MM.1S (cell line): ENCODE results near the gene TFIP11.

Source experiments
- EZH2 ChIP-seq: fragments of 300-600 bp; sonication (generic); optimal IDR thresholded peaks from 2 replicates; pipeline ENCODE3; 2017; ENCODE audit warnings: low read depth, mild to moderate bottlenecking, antibody characterized with exemption, low read length, mixed read lengths
- EZH2phosphoT487 ChIP-seq: fragments of 300-600 bp; sonication (generic); IDR thresholded peaks from 2 replicates; pipeline ENCODE4 v1.6.1; 2018; ENCODE audit warnings: antibody characterized with exemption, low read length
- TF ChIP-seq, protein P1 (sequence below): fragments of 300-600 bp; sonication (generic); IDR thresholded peaks from 2 replicates; pipeline ENCODE4 v1.5.1; 2016; ENCODE audit warnings: antibody characterized with exemption, low read length, mixed read lengths

DNA sequence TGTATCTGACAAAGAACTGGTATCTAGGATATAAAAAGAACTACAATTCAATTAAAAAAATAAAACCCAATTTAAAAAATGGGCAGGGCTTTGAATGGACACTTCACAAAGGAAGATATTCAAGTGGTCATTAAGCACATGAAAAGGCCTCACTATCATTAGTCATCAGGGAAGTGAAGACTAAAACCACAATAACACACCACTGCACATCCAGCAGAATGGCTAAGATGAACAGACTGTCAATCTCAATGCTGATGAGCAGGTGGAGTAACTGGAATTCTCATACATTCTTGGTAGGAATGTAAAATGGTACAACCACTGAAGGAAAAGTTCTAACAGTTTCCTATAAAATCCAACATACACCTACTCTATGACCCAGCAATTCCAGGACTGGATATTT, 37.6 kb downstream of the TFIP11 start:
- TF ChIP-seq, protein P1, sequence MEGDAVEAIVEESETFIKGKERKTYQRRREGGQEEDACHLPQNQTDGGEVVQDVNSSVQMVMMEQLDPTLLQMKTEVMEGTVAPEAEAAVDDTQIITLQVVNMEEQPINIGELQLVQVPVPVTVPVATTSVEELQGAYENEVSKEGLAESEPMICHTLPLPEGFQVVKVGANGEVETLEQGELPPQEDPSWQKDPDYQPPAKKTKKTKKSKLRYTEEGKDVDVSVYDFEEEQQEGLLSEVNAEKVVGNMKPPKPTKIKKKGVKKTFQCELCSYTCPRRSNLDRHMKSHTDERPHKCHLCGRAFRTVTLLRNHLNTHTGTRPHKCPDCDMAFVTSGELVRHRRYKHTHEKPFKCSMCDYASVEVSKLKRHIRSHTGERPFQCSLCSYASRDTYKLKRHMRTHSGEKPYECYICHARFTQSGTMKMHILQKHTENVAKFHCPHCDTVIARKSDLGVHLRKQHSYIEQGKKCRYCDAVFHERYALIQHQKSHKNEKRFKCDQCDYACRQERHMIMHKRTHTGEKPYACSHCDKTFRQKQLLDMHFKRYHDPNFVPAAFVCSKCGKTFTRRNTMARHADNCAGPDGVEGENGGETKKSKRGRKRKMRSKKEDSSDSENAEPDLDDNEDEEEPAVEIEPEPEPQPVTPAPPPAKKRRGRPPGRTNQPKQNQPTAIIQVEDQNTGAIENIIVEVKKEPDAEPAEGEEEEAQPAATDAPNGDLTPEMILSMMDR = no peak
- no peak for TF ChIP-seq EZH2
- no peak for TF ChIP-seq EZH2phosphoT487
